Neuronal stem cell (in vitro differentiated cells): ENCODE data around the gene MYO16.

Experiments used
- DNase-seq: peaks from one replicate; pipeline ENCODE4 v3.0.0-alpha.2; 2013; ENCODE audit warnings: low spot score
- H2AFZ ChIP-seq: one replicate; pipeline ENCODE4 v1.6.1; 2013; ENCODE audit warnings: mild to moderate bottlenecking, low read length, inconsistent platforms
- H2AK5ac ChIP-seq: 2 replicates; pipeline ENCODE4 v1.6.1; 2013; ENCODE audit warnings: low read depth, mild to moderate bottlenecking, inconsistent platforms, low read length, moderate library complexity, mixed read lengths
- H2BK120ac ChIP-seq: 2 replicates; pipeline ENCODE4 v1.6.1; 2013; ENCODE audit warnings: low read depth, mild to moderate bottlenecking, inconsistent platforms, low read length, moderate library complexity, mixed read lengths
- H2BK12ac ChIP-seq: one replicate; pipeline ENCODE4 v1.6.1; 2013; ENCODE audit warnings: low read length, inconsistent platforms
- H2BK15ac ChIP-seq: 2 replicates; pipeline ENCODE4 v1.6.1; 2013; ENCODE audit warnings: mild to moderate bottlenecking, low read length, inconsistent platforms, mixed read lengths
- H2BK5ac ChIP-seq: one replicate; pipeline ENCODE4 v1.6.1; 2013; ENCODE audit warnings: inconsistent platforms, mild to moderate bottlenecking, low read length, moderate library complexity
- H3K14ac ChIP-seq: one replicate; pipeline ENCODE4 v1.6.1; 2013; ENCODE audit warnings: low read length, inconsistent platforms
- H3K18ac ChIP-seq: 2 replicates; pipeline ENCODE4 v1.6.1; 2013; ENCODE audit warnings: low read length, inconsistent platforms
- H3K23ac ChIP-seq: 2 replicates; pipeline ENCODE4 v1.6.1; 2013; ENCODE audit warnings: low read depth, mild to moderate bottlenecking, mixed read lengths, low read length, inconsistent platforms; ENCODE audit not compliant: poor library complexity
- H3K27ac ChIP-seq: replicated peaks from 3 replicates; pipeline ENCODE4 v1.5.1; 2013; ENCODE audit warnings: low read length, inconsistent platforms
- H3K27me3 ChIP-seq, 3 experiments: 2 replicates each; pipeline ENCODE4 v1.6.1; 2013; ENCODE audit warnings: low read length in 3 of 3, mild to moderate bottlenecking in 2 of 3, inconsistent platforms in 1 of 3, low read depth in 1 of 3, mixed read lengths in 1 of 3, moderate library complexity in 1 of 3; ENCODE audit not compliant: control insufficient read depth in 3 of 3, insufficient read depth in 3 of 3
- H3K36me3 ChIP-seq, 2 donors: replicated peaks in 1 of 2; 2 replicates each; pipeline ENCODE4 v1.6.1; 2013; ENCODE audit warnings: low read length in 2 of 2; ENCODE audit not compliant: control insufficient read depth in 2 of 2, insufficient read depth in 2 of 2
- H3K4ac ChIP-seq: 2 replicates; pipeline ENCODE4 v1.6.1; 2013; ENCODE audit warnings: inconsistent platforms, mild to moderate bottlenecking, low read length, moderate library complexity
- H3K4me1 ChIP-seq, 2 donors: 1 replicate in 1 of 2; 2 replicates in 1 of 2; pipeline ENCODE4 v1.6.1; 2013; ENCODE audit warnings: low read length in 2 of 2, low read depth in 1 of 2; ENCODE audit not compliant: control insufficient read depth in 2 of 2, insufficient read depth in 1 of 2
- H3K4me2 ChIP-seq: one replicate; pipeline ENCODE4 v1.6.1; 2013; ENCODE audit warnings: mild to moderate bottlenecking, low read length, inconsistent platforms; ENCODE audit not compliant: insufficient read depth, poor library complexity, severe bottlenecking
- H3K4me3 ChIP-seq, 2 donors: 2 replicates each; pipeline ENCODE4 v1.5.1; 2013; ENCODE audit warnings: low read length in 2 of 2, mild to moderate bottlenecking in 2 of 2, inconsistent platforms in 1 of 2, moderate library complexity in 1 of 2
- H3K79me1 ChIP-seq: one replicate; pipeline ENCODE4 v1.6.1; 2013; ENCODE audit warnings: low read depth, mild to moderate bottlenecking, inconsistent platforms, low read length, moderate library complexity
- H3K9ac ChIP-seq: one replicate; pipeline ENCODE4 v1.6.1; 2013; ENCODE audit warnings: mild to moderate bottlenecking, low read depth, low read length, inconsistent platforms; ENCODE audit not compliant: poor library complexity
- H3K9me3 ChIP-seq, 2 donors: replicated peaks in 1 of 2; 2 replicates each; pipeline versions ENCODE3 to v1.6.1; 2013; ENCODE audit warnings: low read length in 2 of 2, mild to moderate bottlenecking in 2 of 2, inconsistent platforms in 1 of 2, low read depth in 1 of 2, mixed read lengths in 1 of 2, moderate library complexity in 1 of 2; ENCODE audit not compliant: control insufficient read depth in 2 of 2, insufficient read depth in 1 of 2
- H4K8ac ChIP-seq: one replicate; pipeline ENCODE4 v1.6.1; 2013; ENCODE audit warnings: low read depth, mild to moderate bottlenecking, inconsistent platforms, low read length, moderate library complexity
- H4K91ac ChIP-seq: one replicate; pipeline ENCODE4 v1.6.1; 2013; ENCODE audit warnings: low read length, low read depth, mild to moderate bottlenecking, inconsistent platforms; ENCODE audit not compliant: poor library complexity
- WGBS, 2 donors: extraction: QIAGEN DNeasy Blood & Tissue Kit; methylation state at CpG; one replicate each; pipeline ENCODE4 v1.1.7; 2013; ENCODE audit warnings: missing lambda C conversion rate in 2 of 2, mixed read lengths in 1 of 2; ENCODE audit not compliant: insufficient read length in 2 of 2, insufficient replicate concordance in 1 of 2; ENCODE audit errors: extremely low coverage in 2 of 2; 5-methylcytosine and 5-hydroxymethylcytosine counted together

Gene MYO16

DNA sequence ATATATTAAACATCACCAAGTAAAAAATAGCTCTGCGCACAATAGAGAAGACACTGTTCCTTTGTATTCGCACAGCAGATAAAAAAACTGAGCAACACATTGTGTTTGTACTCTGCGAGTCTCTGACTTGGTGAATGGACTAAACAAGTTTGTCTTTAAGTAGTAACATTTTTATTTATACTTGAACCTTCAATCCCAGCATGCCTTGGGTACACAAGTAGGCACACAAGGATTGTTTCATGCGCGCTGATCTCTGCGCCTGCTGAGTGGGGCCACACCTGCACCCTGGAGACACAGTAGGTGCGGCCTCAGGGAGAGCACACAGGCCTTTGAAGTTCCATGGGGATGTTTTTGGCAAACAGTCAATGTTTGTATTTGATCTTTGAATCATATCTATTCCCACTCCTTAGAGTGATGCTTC, 318.9 kb downstream of the MYO16 start:
- Histone ChIP-seq H2AFZ (no peak overlapping the region), H3K4ac (no peak overlapping the region), H2BK120ac (no peak overlapping the region), H4K91ac (no peak overlapping the region), H3K9me3 (no peaks in the 10 kb centered on the region), H4K8ac (no peak overlapping the region), H2BK5ac (no peak overlapping the region), H3K23ac (no peak overlapping the region), H3K4me3 (no peak overlapping the region), H2AK5ac (no peak overlapping the region), H3K36me3 (no peaks in the 10 kb centered on the region), H3K14ac (no peak overlapping the region), H3K4me1 (no peaks in the 10 kb centered on the region), H2BK15ac (no peak overlapping the region), H3K27ac (no peak overlapping the region), H3K4me2 (no peak overlapping the region), H3K27me3 (no peaks in the 10 kb centered on the region), H3K79me1 (no peaks in the 10 kb centered on the region), H3K18ac (no peak overlapping the region), H3K9ac (no peak overlapping the region), H2BK12ac (no peak overlapping the region)
- no peak for DNase-seq
- WGBS, 2 donors, result no CpG with 5 or more reads among the region's 7 CpGs

DNA sequence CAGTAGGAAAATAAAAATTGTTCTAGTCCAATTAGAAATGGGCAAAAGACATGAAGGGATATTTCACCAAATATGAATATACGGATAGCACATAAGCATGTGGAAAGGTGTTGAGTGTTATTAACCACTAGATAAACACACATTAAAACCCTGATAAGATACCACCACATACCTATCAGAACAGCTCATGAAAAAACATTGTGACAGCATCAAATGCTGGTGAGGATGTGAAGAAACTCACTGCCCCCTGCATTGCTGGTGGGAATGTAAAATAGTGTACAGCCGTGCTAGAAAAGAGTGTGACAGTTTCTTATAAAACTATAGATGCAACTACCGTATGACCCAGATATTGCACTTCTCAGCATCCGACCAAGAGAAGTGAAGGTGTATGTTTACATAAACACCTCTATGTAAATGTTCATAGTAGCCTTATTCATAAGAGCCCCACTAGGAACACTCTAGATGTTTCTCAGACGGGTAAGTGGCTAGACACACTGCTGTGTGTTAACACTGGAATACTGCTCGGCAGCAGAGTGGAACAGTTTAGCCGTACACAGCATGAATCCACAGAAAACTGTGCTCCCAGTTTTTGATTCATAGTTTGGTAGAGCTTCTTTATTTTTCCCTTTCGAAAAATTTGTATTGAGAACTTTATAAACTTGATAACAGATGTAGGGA, 321.1 kb downstream of the MYO16 start:
- Histone ChIP-seq H2BK120ac (no peak overlapping the region), H3K4ac (no peak overlapping the region), H4K8ac (no peak overlapping the region), H4K91ac (no peak overlapping the region), H3K79me1 (no peaks in the 10 kb centered on the region), H3K27ac (no peak overlapping the region), H3K23ac (no peak overlapping the region), H3K14ac (no peak overlapping the region), H2BK12ac (no peak overlapping the region), H3K9me3 (no peaks in the 10 kb centered on the region), H3K4me1 (no peaks in the 10 kb centered on the region), H3K4me3 (no peak overlapping the region), H3K9ac (no peak overlapping the region), H2AFZ (no peak overlapping the region), H3K27me3 (no peaks in the 10 kb centered on the region), H3K36me3 (no peaks in the 10 kb centered on the region), H2BK5ac (no peak overlapping the region), H3K18ac (no peak overlapping the region), H2AK5ac (no peak overlapping the region), H2BK15ac (no peak overlapping the region), H3K4me2 (no peak overlapping the region)
- no peak for DNase-seq
- no CpG with 5 or more reads among the region's 8 CpGs for WGBS, 2 donors

DNA sequence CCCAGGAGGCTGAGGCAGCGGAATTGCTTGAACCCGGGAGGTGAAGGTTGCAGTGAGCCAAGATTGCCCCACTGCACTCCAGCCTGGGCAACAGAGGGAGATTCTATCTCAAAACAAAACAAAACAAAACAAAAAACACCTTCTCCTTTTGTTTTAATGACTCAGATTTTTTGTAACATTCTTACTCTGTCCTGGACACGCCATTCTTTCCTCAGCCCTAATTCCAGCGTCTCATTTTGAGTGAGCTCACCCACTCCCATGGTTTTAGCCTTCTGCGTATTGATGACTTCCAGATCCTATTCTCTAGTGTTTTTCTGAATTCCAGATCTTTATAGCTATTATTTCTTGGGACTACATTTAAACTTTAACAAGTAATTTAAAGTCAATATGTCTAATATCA, 326.3 kb downstream of the MYO16 start:
- Histone ChIP-seq H3K9ac (no peak overlapping the region), H3K27ac (no peak overlapping the region), H3K18ac (no peak overlapping the region), H2BK12ac (no peak overlapping the region), H3K9me3 (no peaks in the 10 kb centered on the region), H3K4me3 (no peak overlapping the region), H3K4ac (no peak overlapping the region), H3K36me3 (no peaks in the 10 kb centered on the region), H4K91ac (no peak overlapping the region), H2AFZ (no peak overlapping the region), H3K23ac (no peak overlapping the region), H4K8ac (no peak overlapping the region), H3K27me3 (no peaks in the 10 kb centered on the region), H3K4me1 (no peaks in the 10 kb centered on the region), H3K4me2 (no peak overlapping the region), H2AK5ac (no peak overlapping the region), H2BK5ac (no peak overlapping the region), H3K14ac (no peak overlapping the region), H2BK15ac (no peak overlapping the region), H3K79me1 (no peaks in the 10 kb centered on the region), H2BK120ac (no peak overlapping the region)
- WGBS, 2 donors, result no CpG with 5 or more reads among the region's 5 CpGs
- no peak for DNase-seq

DNA sequence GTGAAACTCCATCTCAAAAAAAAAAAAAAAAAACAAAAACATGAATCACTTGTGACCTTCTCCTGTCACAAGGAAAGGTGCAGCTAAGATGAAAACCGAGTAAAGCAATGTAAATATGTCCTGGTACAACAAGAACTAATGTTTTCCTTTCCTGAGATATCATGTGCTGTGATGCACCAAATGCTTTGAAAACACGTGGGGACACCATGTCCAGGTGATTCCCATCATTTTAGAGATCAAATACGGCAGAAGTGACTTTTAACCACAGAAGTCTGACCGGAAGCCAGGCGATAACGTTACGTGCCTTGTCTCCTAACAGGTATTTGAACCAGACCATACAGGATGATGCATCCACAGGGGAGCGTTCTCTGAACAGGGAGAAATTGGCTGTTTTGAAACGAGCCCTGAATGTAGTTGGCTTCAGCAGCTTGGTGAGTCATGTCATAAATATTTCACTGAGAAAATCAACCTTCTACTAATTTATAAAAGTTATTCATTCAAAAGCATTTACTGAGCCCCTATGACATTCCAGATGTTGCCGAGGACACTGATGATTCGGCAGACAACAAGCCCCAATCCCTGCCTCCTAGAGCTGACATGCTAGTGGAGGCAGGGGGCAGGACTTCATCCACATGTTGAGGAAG, 328.1 kb downstream of the MYO16 start:
- no peaks in the 10 kb centered on the region for H3K27me3 ChIP-seq
- H2AFZ ChIP-seq, result peak overlapping the region; percentile 74
- H3K18ac ChIP-seq, result no peak overlapping the region
- no peak overlapping the region for H3K14ac ChIP-seq
- no peak overlapping the region for H3K4me3 ChIP-seq
- no peak overlapping the region for H2BK5ac ChIP-seq
- WGBS, 2 donors, result no CpG with 5 or more reads among the region's 11 CpGs
- H3K4me2 ChIP-seq, result no peak overlapping the region
- H4K8ac ChIP-seq, result no peak overlapping the region
- no peaks in the 10 kb centered on the region for H3K4me1 ChIP-seq
- DNase-seq, result no peak
- no peak overlapping the region for H3K27ac ChIP-seq
- no peak overlapping the region for H2BK120ac ChIP-seq
- H3K9ac ChIP-seq, result no peak overlapping the region
- no peaks in the 10 kb centered on the region for H3K36me3 ChIP-seq
- no peak overlapping the region for H2BK15ac ChIP-seq
- no peaks in the 10 kb centered on the region for H3K79me1 ChIP-seq
- H3K23ac ChIP-seq, result no peak overlapping the region
- no peaks in the 10 kb centered on the region for H3K9me3 ChIP-seq
- H3K4ac ChIP-seq, result no peak overlapping the region
- H2BK12ac ChIP-seq, result no peak overlapping the region
- no peak overlapping the region for H2AK5ac ChIP-seq
- H4K91ac ChIP-seq, result no peak overlapping the region
